Cerebellar nuclear complex (tissue), 1 donor: ENCODE results near the gene SLC25A46.
"Not testable (repeated sequence)": the region's sequence is repeated elsewhere in the genome, so short reads cannot be mapped to it uniquely, and the experiment has no call there.

Experiments used
- DNase-seq, 2 experiments: peaks; one replicate each; lab custom pipeline; 2025; lab: John Stamatoyannopoulos, UW

Gene SLC25A46

DNA sequence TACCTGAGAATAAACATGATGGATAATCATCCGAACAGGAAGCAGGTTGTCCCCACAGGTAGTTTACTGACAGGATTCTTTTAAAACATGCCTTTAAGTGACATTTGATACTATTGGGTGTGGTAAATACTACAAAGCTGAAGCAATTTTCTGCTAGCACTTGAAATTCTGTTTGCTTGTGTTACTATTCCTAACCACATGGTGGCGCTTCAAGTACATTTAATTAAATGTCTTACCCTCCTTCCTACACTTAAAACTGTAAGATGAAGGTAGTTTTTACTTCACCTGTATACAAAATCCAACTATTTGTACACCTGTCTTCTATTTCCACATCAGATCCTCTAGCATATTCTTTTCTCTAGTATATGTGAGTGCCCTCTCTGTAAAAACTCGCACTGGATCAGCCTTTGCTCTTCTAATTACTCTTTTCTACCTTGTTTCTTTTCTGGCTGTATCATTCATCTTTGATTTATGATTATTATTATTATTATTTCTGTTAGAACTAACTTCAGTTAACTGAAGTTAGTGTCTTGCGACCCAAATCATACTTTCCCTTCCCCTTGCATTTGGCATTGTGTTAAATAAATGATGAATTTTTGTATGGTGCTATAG is 18.4 kb downstream of the SLC25A46 start:
- DNase-seq, result no peak

DNA sequence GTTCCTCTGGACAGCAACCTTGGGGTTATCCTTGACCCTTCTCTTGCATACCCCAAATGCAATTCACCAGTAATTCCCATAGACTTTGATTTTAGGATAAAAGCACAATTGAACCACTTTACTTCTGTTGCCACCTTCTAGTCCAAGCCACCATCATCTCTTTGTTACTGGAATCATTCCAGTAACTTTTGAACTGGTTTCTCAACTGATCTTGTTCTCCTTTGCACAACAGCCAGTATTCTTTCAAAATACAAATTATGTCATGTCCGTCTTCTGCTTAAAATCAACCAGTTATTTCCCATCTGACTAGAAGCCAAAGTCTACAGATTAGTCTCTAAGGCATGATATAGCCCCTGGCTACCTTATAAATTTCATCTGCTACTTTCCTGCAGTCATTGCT is 21.4 kb downstream of the SLC25A46 start:
- no peak for DNase-seq

DNA sequence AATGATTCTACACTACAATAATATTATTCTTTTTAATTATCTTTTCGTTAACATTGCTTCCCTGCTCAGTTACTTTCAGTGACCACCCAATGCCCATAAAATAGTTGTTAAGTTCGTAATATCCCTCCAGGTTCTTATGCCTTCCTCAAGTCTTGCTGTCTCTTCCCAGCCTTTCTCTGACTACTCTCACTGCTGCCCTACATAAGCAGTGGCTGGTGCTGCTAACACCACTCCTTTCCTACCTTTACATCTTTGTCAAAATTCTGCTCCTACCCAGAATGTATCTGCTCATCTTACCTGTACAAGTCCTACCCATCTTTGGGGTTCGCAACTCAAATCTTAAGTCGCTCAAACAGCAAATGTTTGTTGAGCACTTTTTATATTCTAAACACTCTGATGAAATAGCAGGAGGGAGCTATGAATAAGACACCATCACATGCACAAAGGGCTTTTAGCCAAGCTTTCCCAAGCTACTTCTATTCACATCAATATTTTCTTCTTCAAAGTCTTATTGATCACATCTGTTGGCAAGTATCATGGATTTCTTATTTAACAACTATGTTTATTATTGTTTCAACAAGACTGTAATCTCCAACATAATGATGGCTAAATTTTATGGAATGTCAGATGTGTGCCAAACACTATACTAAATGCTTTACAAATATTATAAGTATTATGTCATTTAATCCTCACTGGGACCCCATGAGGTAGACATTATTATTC is 29.5 kb downstream of the SLC25A46 start:
- DNase-seq, result no peak

DNA sequence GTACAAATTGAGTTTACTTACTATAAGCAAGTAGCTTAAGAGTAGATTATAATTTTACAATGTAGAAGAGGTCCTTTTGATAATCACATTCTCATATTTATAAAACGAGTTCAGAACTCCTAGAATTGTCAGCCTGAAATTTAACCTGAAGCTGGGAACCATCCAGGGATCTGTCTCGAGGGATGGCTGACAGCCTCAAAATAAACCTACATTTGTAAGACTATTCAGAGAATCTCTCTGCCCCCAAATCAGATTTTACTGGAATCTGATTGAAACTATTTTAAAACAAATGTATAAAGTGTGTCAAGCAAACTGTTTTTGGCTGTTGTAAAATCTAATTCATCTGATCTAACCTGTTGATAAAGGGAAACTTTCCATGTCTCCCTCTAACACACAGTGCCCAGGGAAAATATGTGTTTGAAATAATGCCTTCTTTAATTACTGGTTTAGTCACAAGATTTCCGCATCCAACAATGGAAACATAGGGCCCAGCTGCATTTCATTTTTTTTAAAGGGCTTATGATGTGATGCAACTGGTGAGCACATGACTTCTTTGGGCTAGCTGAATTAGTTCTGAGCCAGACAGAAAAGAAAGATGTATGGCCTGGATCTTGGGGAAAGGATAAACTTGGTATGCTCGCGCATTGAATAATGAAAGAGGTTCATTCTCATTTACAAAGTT is 30.3 kb downstream of the SLC25A46 start:
- no peak for DNase-seq

DNA sequence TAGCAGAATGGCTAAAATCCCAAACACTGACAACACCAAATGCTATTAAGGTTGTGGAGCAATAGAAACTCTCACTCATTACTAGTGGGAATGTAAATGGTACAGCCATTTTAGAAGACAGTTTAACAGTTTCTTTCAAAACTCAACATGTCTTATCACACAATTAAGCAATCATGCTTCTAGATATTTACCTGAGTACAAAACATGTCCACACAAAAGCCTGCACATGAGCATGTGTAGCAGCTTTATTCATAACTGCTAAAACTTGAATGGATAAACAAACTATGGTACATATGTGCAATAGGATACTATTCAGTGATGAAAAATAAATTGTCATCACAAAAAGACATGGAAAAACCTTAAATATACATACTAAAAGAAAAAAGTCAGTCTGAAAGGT is 31.5 kb downstream of the SLC25A46 start:
- DNase-seq, result no peak

DNA sequence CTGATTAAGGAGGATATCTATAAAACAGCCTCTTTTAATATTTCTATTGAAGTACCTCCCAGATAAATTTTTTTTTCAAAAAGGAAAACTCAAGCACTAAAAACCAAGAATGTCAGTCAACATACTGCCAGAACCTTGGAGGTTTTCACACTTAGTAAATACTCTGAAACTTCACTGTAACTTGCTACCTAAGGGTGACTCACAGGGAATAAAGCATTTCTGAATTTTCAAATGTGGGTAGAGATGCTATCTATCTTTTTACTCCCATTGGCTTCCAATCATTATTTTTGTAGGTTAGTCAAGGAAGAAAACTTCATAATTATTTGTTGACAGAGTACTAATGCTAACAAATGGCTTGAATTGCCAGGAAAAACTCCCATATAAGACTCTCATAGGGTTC is 46.1 kb downstream of the SLC25A46 start:
- DNase-seq, result no peak

DNA sequence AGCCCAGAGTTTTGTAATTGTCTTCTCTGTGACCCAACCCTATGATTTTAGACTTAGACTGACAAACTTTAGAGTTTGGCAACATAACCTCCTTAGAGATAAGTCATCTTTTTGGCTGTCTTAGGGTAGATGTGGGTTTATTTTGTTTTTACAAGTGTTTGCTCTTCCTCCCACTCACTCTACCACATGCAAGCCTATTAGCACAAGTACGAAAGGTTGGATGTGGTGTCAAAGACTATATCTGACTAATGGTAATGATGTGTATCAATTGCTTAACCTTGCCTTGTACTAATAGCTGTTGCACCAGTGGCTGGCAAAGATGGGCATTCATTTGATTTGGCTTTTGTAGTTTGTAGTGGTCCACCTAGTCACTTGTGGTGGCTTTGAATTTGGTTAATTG is 46.5 kb downstream of the SLC25A46 start:
- DNase-seq, result no peak

DNA sequence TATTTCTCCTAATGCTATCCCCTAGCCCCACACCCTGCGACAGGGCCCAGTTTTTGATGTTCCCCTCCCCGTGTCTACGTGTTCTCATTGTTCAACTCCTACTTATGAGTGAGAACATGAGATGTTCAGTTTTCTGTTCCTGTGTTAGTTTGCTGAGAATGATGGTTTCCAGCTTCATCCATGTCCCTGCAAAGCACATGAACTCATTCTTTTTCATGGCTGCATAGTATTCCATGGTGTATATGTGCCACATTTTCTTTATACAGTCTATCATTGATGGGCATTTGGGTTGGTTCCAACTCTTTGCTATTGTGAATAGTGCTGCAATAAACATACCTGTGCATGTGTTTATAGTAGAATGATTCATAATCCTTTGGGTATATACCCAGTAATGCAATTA is 49.2 kb downstream of the SLC25A46 start:
- not testable (repeated sequence) for DNase-seq

DNA sequence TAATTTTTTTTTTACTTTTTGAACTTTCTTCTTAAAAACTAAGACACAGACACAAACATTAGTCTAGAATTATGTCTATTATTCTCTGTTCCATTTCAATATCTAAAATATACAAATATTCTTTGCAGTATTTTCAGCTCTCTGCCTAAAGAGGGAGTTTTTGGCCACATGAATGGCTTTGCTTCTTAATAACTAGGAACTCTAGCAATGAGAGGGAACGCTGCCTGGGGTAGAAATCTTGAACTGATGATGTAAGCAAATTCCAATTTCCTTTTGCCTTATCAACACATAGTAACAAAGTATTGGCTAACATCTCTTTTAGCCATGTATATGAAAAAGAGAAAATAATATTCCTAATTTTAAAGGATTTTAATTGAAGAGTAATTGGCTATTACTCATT is 51.9 kb downstream of the SLC25A46 start:
- DNase-seq, result no peak

DNA sequence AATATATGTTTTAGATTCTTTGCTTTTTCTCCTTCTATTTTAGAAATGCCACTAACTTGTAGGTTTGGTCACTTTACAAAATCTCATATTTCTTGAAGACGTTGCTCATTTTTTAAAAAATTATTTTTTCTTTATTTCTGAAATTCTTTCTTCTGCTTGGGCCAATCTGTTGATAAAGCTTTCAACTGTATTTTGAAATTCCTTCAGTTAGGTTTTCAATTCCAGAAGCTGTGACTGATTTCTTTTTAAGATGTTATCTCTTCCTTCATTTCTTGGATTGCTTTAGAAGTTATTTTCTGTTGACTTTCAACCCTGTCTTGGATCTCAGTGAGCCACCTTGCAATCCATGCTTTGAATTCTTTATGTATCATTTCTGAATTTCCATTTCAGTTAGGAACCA is 64.2 kb downstream of the SLC25A46 start:
- no peak for DNase-seq

DNA sequence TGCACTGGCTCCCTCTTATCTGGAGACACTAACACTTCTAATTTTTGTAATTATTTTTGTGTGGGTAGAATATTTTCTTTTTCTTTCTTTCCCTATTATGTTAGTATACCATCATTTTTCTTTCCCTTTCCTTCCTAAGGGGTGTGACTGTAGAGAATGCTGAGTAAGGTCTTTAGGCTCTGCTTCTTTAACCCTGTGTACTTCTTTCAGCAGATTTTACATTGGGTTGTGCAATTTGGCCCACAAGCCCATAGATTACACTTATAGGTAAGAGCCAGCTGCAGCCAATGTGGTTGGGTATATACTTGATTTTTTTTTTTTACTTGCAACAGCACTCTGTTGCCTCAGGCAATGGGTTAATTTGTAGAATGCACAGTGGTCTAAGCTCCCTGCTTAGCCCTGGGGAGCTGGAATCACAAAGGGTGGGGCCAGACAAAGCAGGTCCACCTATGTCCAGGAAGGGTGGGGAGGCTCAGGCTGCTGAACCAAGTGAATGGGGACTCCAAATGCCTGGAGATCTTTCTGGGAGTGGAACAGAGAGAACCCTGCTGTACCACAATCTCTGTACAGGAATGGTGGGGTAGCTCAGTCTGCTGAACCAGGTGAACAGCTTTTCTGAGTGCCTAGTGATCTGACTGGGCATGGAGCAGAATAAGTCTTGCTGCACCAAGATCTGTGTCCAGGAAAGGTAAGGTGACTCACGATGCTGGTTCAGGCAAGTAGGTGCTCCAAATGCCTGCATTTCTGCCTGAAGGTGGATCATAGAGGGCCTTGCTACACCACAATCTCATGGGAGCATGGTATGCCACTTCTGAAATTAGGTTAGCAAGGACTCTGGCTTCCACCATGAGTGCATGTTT is 64.9 kb downstream of the SLC25A46 start:
- no peak for DNase-seq

DNA sequence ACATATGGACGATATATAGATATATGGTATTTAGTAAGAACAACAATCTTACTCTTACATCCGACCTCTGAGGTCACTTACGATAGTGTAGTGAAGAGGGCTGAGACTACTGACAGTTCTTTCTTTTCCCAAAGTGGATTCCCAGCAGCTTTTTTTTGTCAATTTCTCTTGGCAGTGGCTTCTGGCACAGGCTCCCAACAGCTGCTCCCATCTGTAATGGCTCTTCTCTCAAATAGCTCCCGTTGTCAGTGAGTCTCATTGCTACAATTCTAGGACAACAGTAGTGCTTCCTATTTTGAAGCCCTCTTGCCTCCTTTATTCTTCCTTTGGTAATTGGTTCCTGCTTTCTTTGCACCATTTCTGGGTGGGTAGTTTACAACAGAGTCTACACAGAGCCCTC is 68.4 kb downstream of the SLC25A46 start:
- no peak for DNase-seq

DNA sequence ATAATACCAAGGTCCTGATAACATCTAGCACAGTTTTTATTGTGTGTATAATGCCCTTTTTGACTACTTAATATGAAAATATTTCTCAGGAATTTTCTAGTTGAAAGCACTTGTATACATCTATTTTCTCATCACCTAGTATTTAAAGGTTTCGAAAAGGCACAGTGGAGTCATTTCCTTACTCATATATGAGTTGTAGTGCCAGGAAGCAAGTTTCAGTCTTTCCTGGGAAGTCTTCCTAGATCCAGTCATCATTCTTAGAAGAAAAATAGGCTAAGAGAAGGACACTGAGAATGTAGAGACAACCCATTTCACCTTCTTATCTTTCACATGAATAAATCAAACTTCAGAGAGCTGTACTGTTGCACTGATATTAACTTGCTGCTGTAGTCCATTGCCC is 70.2 kb downstream of the SLC25A46 start:
- no peak for DNase-seq
